Astrocyte (in vitro differentiated cells and primary cell): ENCODE results near the gene RC3H1. TPM values are rescaled to one million over a fixed set of nuclear protein-coding genes. Genes with fewer than 3 reads are reported as not detected.

Experiments used
- DNase-seq: peaks from one replicate; pipeline ENCODE4 v3.0.0-alpha.2; 2010; ENCODE audit warnings: low read depth
- FAIRE-seq: peaks from 2 replicates; lab custom pipeline; 2011; peaks lifted over from hg19 to GRCh38; lab: Jason Lieb, UNC
- H2AFZ ChIP-seq: 2 replicates; pipeline ENCODE4 v1.6.0; 2012; ENCODE audit warnings: low read depth, low read length, inconsistent platforms
- H3K27ac ChIP-seq: 2 replicates; pipeline ENCODE4 v1.5.1; 2011; ENCODE audit warnings: low read depth, low read length, inconsistent platforms
- H3K27me3 ChIP-seq: 2 replicates; pipeline ENCODE4 v1.6.0; 2011; ENCODE audit warnings: low read length, inconsistent platforms; ENCODE audit not compliant: insufficient read depth
- H3K36me3 ChIP-seq: 2 replicates; pipeline ENCODE4 v1.5.1; 2011; ENCODE audit warnings: low read length, inconsistent platforms; ENCODE audit not compliant: insufficient read depth
- H3K4me1 ChIP-seq: 2 replicates; pipeline ENCODE4 v1.5.1; 2011; ENCODE audit warnings: low read length, inconsistent platforms; ENCODE audit not compliant: insufficient read depth
- H3K4me2 ChIP-seq: 2 replicates; pipeline ENCODE4 v1.6.0; 2012; ENCODE audit warnings: low read length, inconsistent platforms
- H3K4me3 ChIP-seq: 2 replicates; pipeline ENCODE4 v1.5.1; 2011; ENCODE audit warnings: low read depth, mild to moderate bottlenecking, low read length, inconsistent platforms; ENCODE audit not compliant: insufficient read depth
- H3K79me2 ChIP-seq: 2 replicates; pipeline ENCODE4 v1.6.0; 2012; ENCODE audit warnings: mild to moderate bottlenecking, low read length, inconsistent platforms; ENCODE audit not compliant: insufficient read depth
- H3K9ac ChIP-seq: 2 replicates; pipeline ENCODE4 v1.6.0; 2012; ENCODE audit warnings: mild to moderate bottlenecking, low read length, inconsistent platforms
- H3K9me3 ChIP-seq: 2 replicates; pipeline ENCODE4 v1.5.1; 2012; ENCODE audit warnings: low read depth, mild to moderate bottlenecking, low read length, inconsistent platforms; ENCODE audit not compliant: insufficient read depth
- H4K20me1 ChIP-seq: 2 replicates; pipeline ENCODE4 v1.6.0; 2012; ENCODE audit warnings: low read length, inconsistent platforms; ENCODE audit not compliant: insufficient read depth
- H3K27ac Mint-ChIP-seq: one replicate; pipeline ENCODE4 v1.8.0; 2021; ENCODE audit warnings: mild to moderate bottlenecking, mixed read lengths; ENCODE audit not compliant: unreplicated experiment
- H3K27me3 Mint-ChIP-seq: one replicate; pipeline ENCODE4 v1.8.0; 2021; ENCODE audit warnings: low read depth, mixed read lengths; ENCODE audit not compliant: unreplicated experiment
- H3K36me3 Mint-ChIP-seq: one replicate; pipeline ENCODE4 v1.8.0; 2021; ENCODE audit warnings: low read depth, mixed read lengths; ENCODE audit not compliant: unreplicated experiment
- H3K4me1 Mint-ChIP-seq: one replicate; pipeline ENCODE4 v1.8.0; 2021; ENCODE audit warnings: low read depth, mixed read lengths; ENCODE audit not compliant: unreplicated experiment
- H3K4me3 Mint-ChIP-seq: one replicate; pipeline ENCODE4 v1.8.0; 2021; ENCODE audit warnings: mild to moderate bottlenecking, moderate library complexity, mixed read lengths; ENCODE audit not compliant: unreplicated experiment
- H3K9me3 Mint-ChIP-seq: one replicate; pipeline ENCODE4 v1.8.0; 2021; ENCODE audit warnings: mild to moderate bottlenecking, mixed read lengths; ENCODE audit not compliant: unreplicated experiment
- CTCF ChIP-seq: IDR thresholded peaks from 2 replicates; pipeline ENCODE4 v1.5.1; 2011; ENCODE audit warnings: low read depth, mild to moderate bottlenecking, inconsistent platforms, low read length, moderate library complexity; ENCODE audit not compliant: insufficient read depth
- EZH2 ChIP-seq: IDR thresholded peaks from 2 replicates; pipeline ENCODE4 v1.6.1; 2012; ENCODE audit warnings: mild to moderate bottlenecking, low read length, inconsistent platforms; ENCODE audit not compliant: insufficient read depth
- total RNA-seq: library from RNA; stranded (reverse); gene quantifications from 2 replicates; pipeline ENCODE4 v1.2.1, GENCODE V29; 2021

Gene RC3H1
- total RNA-seq, 1 donor from 2014 or later, result 38.1 TPM

- FAIRE-seq (no peak), DNase-seq (no peak)
- peaks cover 3% of the 10 kb centered on the region for H3K36me3 Mint-ChIP-seq
- H3K4me3 Mint-ChIP-seq, result no peak overlapping the region
- no peaks in the 10 kb centered on the region for H3K4me1 Mint-ChIP-seq
- H3K27me3 Mint-ChIP-seq, result peaks cover 12% of the 10 kb centered on the region
- Histone ChIP-seq H3K36me3 (no peaks in the 10 kb centered on the region), H3K9me3 (no peaks in the 10 kb centered on the region), H4K20me1 (no peaks in the 10 kb centered on the region), H3K27ac (no peak overlapping the region), H3K9ac (no peak overlapping the region), H3K27me3 (peaks cover 3% of the 10 kb centered on the region), H3K4me3 (no peak overlapping the region), H2AFZ (no peak overlapping the region), H3K4me2 (no peak overlapping the region), H3K4me1 (no peaks in the 10 kb centered on the region), H3K79me2 (no peaks in the 10 kb centered on the region)
- H3K9me3 Mint-ChIP-seq, result peaks cover 4% of the 10 kb centered on the region
- H3K27ac Mint-ChIP-seq, result no peak overlapping the region
- TF ChIP-seq EZH2, result no peak
- TF ChIP-seq CTCF, result no peak
Measured at GRCh38 chr1:173920861-173921260, 101.3 kb downstream of the RC3H1 start.

DNA sequence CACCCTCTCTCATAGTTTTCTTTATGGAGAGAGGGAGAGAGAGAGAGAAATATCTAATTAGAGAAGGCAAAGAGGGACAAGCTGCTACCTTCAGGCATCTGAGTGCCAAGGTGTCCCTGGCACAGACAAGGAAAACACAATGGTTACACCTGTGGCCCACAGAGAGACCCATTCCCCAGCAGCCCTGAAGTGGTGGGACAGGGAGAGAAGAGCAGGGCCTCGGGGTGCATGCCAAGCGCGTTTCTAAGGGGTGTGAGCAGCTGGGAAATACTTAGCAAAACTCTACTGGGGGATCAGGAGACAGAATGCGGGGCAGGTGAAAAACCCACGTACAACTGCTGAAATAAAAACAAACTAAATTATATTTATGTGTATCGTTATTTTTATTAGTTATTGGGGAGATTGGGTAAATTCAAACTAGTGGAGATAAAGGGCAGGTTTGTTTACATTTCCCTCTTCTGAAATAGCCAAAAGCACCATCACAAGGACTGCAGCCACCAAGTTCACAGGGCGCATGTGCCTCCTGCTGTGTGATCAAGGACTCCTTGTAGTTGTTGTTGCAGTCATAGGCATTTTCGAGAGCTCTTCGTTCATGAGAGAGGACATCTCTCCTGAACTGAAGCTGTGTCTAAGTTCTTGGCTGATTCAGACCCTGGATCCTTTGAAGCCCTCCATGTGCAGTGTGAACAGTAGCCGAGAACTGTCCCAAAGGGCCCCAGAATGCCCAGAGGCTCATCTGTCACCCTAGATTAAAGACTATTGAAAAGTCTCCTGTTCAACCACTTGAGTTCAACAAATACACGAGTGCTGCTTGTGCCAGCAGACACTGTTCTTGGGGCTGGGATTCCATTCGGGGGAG, 104.3 kb downstream of the RC3H1 start:
- Histone ChIP-seq H3K4me2 (no peak overlapping the region), H3K36me3 (no peaks in the 10 kb centered on the region), H3K27ac (no peak overlapping the region), H3K9me3 (no peaks in the 10 kb centered on the region), H4K20me1 (no peaks in the 10 kb centered on the region), H3K79me2 (no peaks in the 10 kb centered on the region), H2AFZ (no peak overlapping the region), H3K27me3 (peaks cover 3% of the 10 kb centered on the region), H3K4me1 (no peaks in the 10 kb centered on the region), H3K4me3 (no peak overlapping the region), H3K9ac (no peak overlapping the region)
- FAIRE-seq (no peak), DNase-seq (no peak)
- Mint-ChIP-seq H3K27me3 (peaks cover 12% of the 10 kb centered on the region), H3K4me1 (no peaks in the 10 kb centered on the region), H3K36me3 (peaks cover 3% of the 10 kb centered on the region), H3K9me3 (peaks cover 4% of the 10 kb centered on the region), H3K27ac (peak overlapping the region; percentile 73), H3K4me3 (no peak overlapping the region)
- no peak for TF ChIP-seq CTCF
- TF ChIP-seq EZH2, result no peak

DNA sequence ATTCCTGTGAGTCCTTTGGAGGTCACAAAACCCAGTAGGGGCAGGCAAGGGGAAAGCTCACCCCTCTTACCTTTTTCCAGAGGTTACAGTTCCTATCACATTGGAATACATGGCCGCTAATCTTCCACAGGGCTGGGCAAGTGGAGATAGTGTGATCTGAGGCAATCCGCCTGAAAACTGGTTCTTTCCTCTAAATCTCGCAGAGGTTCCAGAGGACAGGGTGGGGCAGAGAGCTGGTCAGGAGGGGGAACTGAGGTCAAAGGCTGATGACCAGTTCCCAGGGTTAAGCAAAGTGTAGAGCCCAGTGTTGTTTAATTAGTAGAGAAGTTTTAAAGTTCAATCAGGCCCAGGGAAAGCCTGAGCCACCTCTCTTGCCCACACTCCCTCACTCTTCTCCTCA, 105.0 kb downstream of the RC3H1 start, which contains the start of gene SERPINC1:
Gene SERPINC1, minus strand, starts transcription at position 179 of the 400 bp plus-strand sequence. Its CDS starts 68 bp downstream, at position 111.
- Histone ChIP-seq H4K20me1 (no peaks in the 10 kb centered on the region), H3K9me3 (no peaks in the 10 kb centered on the region), H3K9ac (no peak within 1 kb of the TSS), H3K36me3 (no peaks in the 10 kb centered on the region), H3K79me2 (no peaks in the 10 kb centered on the region), H3K4me2 (no peak within 1 kb of the TSS), H3K27me3 (no peaks in the 10 kb centered on the region), H3K27ac (no peak within 1 kb of the TSS), H3K4me1 (no peaks in the 10 kb centered on the region), H2AFZ (no peak within 1 kb of the TSS), H3K4me3 (no peak within 1 kb of the TSS)
- H3K27ac Mint-ChIP-seq, result peak within 1 kb of the TSS; percentile 73
- TF ChIP-seq CTCF (no peak), EZH2 (no peak)
- peaks cover 4% of the 10 kb centered on the region for H3K9me3 Mint-ChIP-seq
- H3K4me3 Mint-ChIP-seq, result no peak within 1 kb of the TSS
- H3K27me3 Mint-ChIP-seq, result peaks cover 17% of the 10 kb centered on the region
- H3K4me1 Mint-ChIP-seq, result no peaks in the 10 kb centered on the region
- DNase-seq, result no peak
- no peak for FAIRE-seq
- H3K36me3 Mint-ChIP-seq, result peaks cover 3% of the 10 kb centered on the region
